MCF 10A (cell line): ENCODE results near the gene IDH3G. TPM values are rescaled to one million over a fixed set of nuclear protein-coding genes. Genes with fewer than 3 reads are reported as not detected.

ENCODE experiments used
- BruUV-seq: library from RNA; stranded (reverse); fragments of 400-500 nt; replicated peaks from 2 replicates; lab custom pipeline; 2021; lab: Mats Ljungman, UMichigan
- CTCF ChIA-PET: fragments of 300-600 bp; sonication (Branson Sonifier 250); formaldehyde crosslinking; extraction: SDS; loops from one replicate; lab custom pipeline; 2021; ENCODE audit warnings: antibody characterized with exemption, inconsistent platforms; lab: Yijun Ruan, JAX
- POLR2A ChIA-PET: fragments of 300-600, 350-650 bp; sonication (Branson Sonifier 250); formaldehyde crosslinking; extraction: SDS; loops from one replicate; lab custom pipeline; 2020; ENCODE audit warnings: antibody characterized with exemption, inconsistent platforms; lab: Yijun Ruan, JAX
- DNase-seq: peaks from one replicate; pipeline ENCODE4 v3.0.0-alpha.2; 2018; ENCODE audit not compliant: unreplicated experiment
- H3K27ac Mint-ChIP-seq: one replicate; pipeline ENCODE4 v1.8.0; 2022; ENCODE audit warnings: mild to moderate bottlenecking, low read depth, mixed read lengths; ENCODE audit not compliant: unreplicated experiment
- H3K27me3 Mint-ChIP-seq: one replicate; pipeline ENCODE4 v1.8.0; 2022; ENCODE audit warnings: mixed read lengths; ENCODE audit not compliant: insufficient read depth, unreplicated experiment
- H3K36me3 Mint-ChIP-seq: one replicate; pipeline ENCODE4 v1.8.0; 2022; ENCODE audit warnings: mild to moderate bottlenecking, moderate library complexity, mixed read lengths; ENCODE audit not compliant: insufficient read depth, unreplicated experiment
- H3K4me1 Mint-ChIP-seq: one replicate; pipeline ENCODE4 v1.8.0; 2022; ENCODE audit warnings: mixed read lengths; ENCODE audit not compliant: insufficient read depth, unreplicated experiment
- H3K4me3 Mint-ChIP-seq: one replicate; pipeline ENCODE4 v1.8.0; 2022; ENCODE audit warnings: mild to moderate bottlenecking, moderate library complexity, mixed read lengths; ENCODE audit not compliant: unreplicated experiment
- H3K9me3 Mint-ChIP-seq: one replicate; pipeline ENCODE4 v1.8.0; 2022; ENCODE audit warnings: mixed read lengths; ENCODE audit not compliant: unreplicated experiment
- CTCF ChIP-seq: fragments of 200-600 bp; IDR thresholded peaks from one replicate; pipeline ENCODE4 v1.8.0; 2022; ENCODE audit warnings: antibody characterized with exemption, mild to moderate bottlenecking; ENCODE audit not compliant: unreplicated experiment
- intact Hi-C: fragments of 100-400 bp; cut with micrococcal nuclease; formaldehyde crosslinking; loops from 2 replicates; pipeline ENCODE4 v1.14.1; 2022
- total RNA-seq: library from RNA; stranded (reverse); gene quantifications from 2 replicates; pipeline ENCODE4 v1.2.3, GENCODE V29; 2022

Gene IDH3G
- total RNA-seq, 1 experiment from 2014 or later, result 65.4 TPM

- Mint-ChIP-seq H3K27me3 (no peaks in the 10 kb centered on the region), H3K4me3 (no peak overlapping the region), H3K9me3 (no peaks in the 10 kb centered on the region), H3K36me3 (peaks cover 17% of the 10 kb centered on the region), H3K4me1 (no peaks in the 10 kb centered on the region), H3K27ac (no peak overlapping the region)
- POLR2A ChIA-PET, result no interaction called here
- no peak for DNase-seq
- BruUV-seq, result no TSS peak
- no peak for TF ChIP-seq CTCF
- intact Hi-C loops, result no loop called here
- CTCF ChIA-PET, result no interaction called here
Observed at GRCh38 chrX:153776611-153777045, 17.5 kb downstream of the IDH3G start.

- intact Hi-C loops, result no loop called here
- no peak overlapping the region for H3K27ac Mint-ChIP-seq
- H3K4me3 Mint-ChIP-seq, result no peak overlapping the region
- peaks cover 17% of the 10 kb centered on the region for H3K36me3 Mint-ChIP-seq
- no peaks in the 10 kb centered on the region for H3K9me3 Mint-ChIP-seq
- TF ChIP-seq CTCF, result no peak
- no peak for DNase-seq
- H3K27me3 Mint-ChIP-seq, result no peaks in the 10 kb centered on the region
- H3K4me1 Mint-ChIP-seq, result no peaks in the 10 kb centered on the region
- ChIA-PET CTCF (no interaction called here), POLR2A (no interaction called here)
- no TSS peak for BruUV-seq
Observed at GRCh38 chrX:153776120-153776599, 18.0 kb downstream of the IDH3G start.

- no peak for TF ChIP-seq CTCF
- CTCF ChIA-PET, result interaction anchor here (0.6 kb wide), 3 partner anchors 157 to 178 kb away, joined by 3 read pairs; no protein-coding TSS in a partner anchor
- no peaks in the 10 kb centered on the region for H3K4me1 Mint-ChIP-seq
- H3K9me3 Mint-ChIP-seq, result no peaks in the 10 kb centered on the region
- H3K27ac Mint-ChIP-seq, result no peak overlapping the region
- DNase-seq, result no peak
- no peak overlapping the region for H3K4me3 Mint-ChIP-seq
- POLR2A ChIA-PET, result interaction anchor here (0.6 kb wide), 1 partner anchor 227 kb away, joined by 4 read pairs; no protein-coding TSS in a partner anchor
- intact Hi-C loops, result no loop called here
- no TSS peak for BruUV-seq
- H3K27me3 Mint-ChIP-seq, result no peaks in the 10 kb centered on the region
- H3K36me3 Mint-ChIP-seq, result peaks cover 17% of the 10 kb centered on the region
Observed at GRCh38 chrX:153775293-153776119, 18.7 kb downstream of the IDH3G start.

DNA sequence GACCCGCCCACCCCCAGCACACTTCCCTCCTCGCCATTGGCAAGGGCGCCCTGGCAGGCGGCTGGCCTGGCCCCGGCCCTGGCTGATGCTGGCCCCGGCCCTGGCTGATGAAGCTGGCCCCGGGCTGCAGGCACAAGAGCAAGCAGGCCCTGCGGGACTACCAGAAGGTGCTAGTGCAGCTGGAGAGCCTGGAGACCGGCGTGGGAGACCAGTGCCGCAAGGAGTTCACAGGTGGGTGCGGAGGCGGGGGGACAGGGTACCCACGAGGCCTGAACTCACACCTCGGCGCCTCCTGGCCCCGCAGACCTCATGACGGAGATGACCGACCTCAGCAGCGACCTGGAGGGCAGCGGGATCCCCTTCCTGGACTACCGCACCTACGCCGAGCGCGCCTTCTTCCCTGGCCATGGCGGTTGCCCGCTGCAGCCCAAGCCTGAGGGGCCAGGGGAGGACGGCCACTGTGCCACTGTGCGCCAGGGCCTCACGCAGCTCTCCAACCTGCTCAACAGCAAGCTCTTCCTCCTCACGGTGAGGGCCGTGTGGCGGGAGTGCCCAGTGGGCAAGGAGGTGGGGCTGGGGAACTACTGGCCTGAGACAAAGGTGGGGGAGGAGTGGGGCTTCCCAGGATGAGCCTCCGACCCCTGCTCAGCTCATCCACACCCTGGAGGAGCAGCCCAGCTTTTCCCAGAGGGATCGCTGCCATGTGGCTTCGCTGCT, 19.4 kb downstream of the IDH3G start:
- ChIA-PET POLR2A (no interaction called here), CTCF (interaction anchor here (0.6 kb wide), 3 partner anchors 158 to 179 kb away, joined by 3 read pairs; no protein-coding TSS in a partner anchor)
- Mint-ChIP-seq H3K36me3 (peaks cover 14% of the 10 kb centered on the region), H3K27me3 (no peaks in the 10 kb centered on the region), H3K4me1 (no peaks in the 10 kb centered on the region), H3K27ac (no peak overlapping the region), H3K9me3 (no peaks in the 10 kb centered on the region), H3K4me3 (no peak overlapping the region)
- intact Hi-C loops, result no loop called here
- BruUV-seq, result no TSS peak
- no peak for DNase-seq
- TF ChIP-seq CTCF, result no peak
